ENCODE data around the gene VPS11.
A peak's percentile ranks its signal among the peaks of the same experiment; 100 is the strongest.
"Not testable (repeated sequence)": the region's sequence is repeated elsewhere in the genome, so short reads cannot be mapped to it uniquely, and the experiment has no call there.

VPS11 gene

DNA sequence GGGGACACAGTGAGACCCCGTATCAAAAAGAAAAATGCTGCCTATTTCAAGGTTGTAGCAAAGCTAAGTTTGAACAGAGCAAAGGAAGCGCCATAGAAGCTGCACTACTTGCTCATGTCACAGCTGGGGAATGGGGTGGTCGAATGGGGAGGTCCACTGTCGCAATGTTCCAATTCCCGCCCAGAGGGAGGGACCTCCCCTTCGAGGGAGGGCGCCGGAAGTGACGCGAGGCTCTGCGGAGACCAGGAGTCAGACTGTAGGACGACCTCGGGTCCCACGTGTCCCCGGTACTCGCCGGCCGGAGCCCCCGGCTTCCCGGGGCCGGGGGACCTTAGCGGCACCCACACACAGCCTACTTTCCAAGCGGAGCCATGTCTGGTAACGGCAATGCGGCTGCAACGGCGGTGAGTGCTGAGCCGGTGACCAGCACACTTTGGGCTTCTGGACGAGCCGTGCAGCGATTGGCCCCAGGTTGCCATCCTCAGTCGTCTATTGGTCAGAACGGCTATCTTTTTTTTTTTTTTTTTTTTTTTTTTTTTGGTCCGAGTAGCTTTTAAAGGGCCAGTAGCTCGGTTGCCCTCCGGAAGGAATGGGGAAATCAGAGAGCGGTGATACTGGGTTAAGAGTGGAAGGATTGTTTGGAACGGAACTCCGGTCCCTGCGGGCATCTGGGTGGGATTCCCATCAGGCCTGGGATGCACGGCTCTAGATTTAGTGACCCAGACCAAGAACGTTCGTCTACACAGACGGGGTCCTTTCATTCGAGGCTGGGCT lies 17.2 kb downstream of the VPS11 start, which contains the start of gene HMBS:
TSS of gene HMBS (plus strand) at position 219 of the 774 bp plus-strand sequence. CDS start at position 372, 153 bp downstream.
- DNase-seq, result peak; percentile 86

- no peak for DNase-seq
Observed at GRCh38 chr11:119085437-119085847, 17.8 kb downstream of the VPS11 start.

DNA sequence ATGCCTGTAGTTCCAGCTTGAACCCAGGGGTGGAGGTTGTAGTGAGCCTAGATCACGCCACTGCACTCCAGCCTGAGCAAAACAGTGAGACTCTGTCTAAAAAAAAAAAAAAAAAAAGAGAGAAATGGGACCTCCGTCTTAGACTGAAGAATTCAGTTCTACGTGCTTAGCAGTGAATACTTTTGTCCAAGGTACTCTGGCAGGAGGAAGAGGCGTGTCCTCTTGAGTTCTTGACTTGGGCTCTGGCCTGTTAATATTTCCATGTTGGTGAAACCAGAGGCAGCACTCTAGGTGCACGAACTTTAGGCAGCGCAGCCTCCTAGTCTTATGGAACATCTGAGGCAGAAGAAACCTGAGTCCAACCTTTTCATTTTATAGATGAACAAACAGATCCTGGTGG lies 19.5 kb downstream of the VPS11 start:
- no peak for DNase-seq

- DNase-seq, result no peak
Observed at GRCh38 chr11:119087747-119088241, 20.2 kb downstream of the VPS11 start.

GRCh38 chr11:119088406-119088805 lies 20.8 kb downstream of the VPS11 start:
- DNase-seq, result no peak

DNA sequence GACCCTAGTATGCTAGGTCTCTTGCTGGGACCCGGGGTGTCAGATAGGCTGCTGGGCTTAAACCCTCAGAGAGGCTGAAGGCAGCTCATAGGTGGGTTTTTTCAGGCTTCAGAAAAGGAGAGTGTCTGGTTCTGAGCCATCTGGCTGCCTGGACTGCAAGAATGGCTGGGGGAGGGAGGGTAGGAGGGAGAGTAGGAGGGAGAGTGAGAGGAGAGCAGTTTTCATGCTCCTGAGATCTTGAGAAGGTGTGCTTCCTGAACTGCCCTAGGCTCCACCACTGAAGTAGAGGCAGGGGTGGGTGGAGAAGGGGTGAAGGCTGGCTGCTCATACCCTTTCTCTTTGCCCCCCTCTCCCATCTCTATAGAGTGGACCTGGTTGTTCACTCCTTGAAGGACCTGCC lies 21.7 kb downstream of the VPS11 start:
- no peak for DNase-seq

GRCh38 chr11:119091178-119091577 lies 23.6 kb downstream of the VPS11 start:
- DNase-seq, result no peak

- DNase-seq, result no peak
Observed at GRCh38 chr11:119091966-119092879, 24.6 kb downstream of the VPS11 start.

DNA sequence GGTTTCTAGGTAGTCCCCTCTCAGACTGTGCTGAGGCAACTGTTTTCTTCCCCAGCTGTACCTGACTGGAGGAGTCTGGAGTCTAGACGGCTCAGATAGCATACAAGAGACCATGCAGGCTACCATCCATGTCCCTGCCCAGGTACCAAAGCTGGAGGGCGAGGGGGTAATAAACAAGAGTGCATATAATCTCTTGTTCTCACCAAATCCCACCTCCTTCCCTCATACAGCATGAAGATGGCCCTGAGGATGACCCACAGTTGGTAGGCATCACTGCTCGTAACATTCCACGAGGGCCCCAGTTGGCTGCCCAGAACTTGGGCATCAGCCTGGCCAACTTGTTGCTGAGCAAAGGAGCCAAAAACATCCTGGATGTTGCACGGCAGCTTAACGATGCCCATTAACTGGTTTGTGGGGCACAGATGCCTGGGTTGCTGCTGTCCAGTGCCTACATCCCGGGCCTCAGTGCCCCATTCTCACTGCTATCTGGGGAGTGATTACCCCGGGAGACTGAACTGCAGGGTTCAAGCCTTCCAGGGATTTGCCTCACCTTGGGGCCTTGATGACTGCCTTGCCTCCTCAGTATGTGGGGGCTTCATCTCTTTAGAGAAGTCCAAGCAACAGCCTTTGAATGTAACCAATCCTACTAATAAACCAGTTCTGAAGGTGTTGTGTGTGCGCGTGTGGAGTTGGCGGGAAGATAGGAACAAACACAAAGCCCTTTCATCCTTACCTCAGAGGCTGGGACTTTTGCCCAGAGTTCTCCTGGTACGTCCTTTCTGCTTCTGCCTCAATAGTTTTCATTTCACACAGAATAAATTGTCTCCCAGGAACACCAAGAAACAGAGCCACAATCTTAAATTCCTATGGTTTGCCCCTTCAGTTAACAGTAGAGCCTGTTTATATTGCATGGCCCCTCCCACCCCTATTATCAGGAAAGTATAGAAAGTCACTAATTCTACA lies 25.5 kb downstream of the VPS11 start:
- DNase-seq, result no peak

DNA sequence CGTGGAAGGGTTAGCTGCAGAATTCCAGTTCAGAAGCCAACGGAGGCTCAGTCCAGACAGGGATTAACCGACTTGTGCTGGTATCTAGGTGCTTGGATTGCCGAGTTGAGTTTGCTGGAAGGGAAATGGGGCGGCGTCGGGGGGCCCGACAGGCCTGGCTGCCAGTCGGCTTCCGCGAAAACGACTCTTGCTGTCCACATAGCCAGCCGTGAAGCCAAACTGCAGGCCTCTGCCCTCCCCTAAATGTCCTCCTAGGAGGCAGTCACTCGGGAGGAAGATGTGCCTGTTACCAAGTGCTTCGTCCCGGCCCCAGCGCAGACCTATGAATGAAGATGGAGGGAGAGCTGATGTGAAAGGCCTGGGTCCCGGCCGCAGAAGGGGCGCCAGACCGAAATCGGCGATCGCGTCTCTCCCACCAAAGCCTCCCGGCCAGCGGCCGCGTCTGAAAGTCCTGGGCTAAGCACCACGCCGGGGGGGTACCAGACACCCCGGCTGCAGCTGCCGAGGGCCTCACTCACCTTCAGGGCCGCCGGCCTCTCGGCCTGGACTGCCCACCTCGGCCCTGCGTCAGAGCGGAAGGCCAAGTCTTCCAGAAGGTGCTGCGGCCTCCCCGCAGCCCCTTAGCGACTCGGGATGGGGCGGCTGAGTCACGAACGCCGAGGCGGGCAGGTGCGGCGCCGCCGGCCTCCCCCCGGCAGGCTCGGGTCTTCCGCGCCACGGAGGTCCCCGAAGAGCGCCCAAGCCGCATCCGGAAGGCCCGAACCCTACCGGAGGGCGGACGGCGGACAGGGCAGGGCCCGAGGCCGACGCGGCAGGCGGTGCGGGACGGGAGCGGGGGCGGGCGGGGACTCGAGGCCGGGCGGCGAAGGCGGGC lies 26.6 kb downstream of the VPS11 start:
- DNase-seq, result peak; percentile 47

- DNase-seq, result peak; percentile 50
Observed at GRCh38 chr11:119094816-119095065, 27.1 kb downstream of the VPS11 start.

DNA sequence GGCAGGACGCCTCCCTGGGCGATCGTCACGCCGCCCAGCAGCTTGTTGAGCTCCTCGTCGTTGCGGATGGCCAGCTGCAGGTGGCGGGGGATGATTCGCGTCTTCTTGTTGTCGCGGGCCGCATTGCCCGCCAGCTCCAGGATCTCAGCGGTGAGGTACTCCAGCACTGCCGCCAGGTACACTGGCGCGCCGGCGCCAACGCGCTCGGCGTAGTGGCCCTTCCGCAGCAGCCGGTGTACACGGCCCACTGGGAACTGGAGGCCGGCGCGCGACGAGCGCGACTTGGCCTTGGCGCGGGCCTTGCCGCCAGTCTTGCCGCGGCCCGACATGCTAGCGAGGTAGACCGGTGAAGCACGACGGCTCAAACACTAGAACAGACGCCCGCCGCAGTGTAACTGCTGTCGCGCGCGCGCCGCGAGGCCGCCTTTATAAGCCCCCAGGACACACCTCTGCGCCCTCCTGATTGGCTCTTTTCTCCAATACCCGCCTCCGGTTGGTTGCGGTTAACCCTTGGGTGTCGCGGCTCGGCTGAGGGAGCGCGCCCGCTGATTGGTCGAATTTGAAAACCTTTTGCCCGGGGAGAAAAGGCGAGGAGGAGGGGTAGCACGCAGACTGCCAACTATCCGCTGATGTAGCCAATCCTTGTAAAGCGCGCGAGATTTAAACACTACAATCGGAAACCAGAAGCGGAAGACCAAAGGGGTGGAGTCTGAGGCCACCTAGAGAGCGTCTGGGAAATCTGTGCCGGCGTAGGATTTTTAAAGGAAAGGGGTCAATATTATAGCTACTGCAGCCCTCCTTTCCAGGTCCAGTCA lies 27.7 kb downstream of the VPS11 start:
- DNase-seq, result peak; percentile 89

DNA sequence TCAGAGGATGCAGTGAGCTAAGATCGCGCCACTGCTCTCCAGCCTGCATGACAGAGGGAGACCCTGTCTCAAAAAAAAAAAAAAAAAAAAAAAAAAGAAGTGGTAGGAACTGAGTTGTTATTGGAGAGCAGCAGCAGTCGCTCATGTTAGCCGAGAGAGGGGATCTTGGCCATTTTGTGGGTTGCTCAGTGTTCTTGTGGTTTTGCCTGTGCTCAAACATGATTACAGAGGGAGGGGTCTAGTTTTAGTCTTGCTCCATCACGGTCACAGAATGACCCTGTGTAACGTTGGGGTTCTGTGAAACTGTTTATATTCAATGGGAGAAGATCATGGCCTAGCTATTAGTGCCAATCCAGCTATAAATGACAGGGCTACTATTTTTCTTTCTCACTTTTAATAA lies 32.1 kb downstream of the VPS11 start:
- no peak for DNase-seq

- no peak for DNase-seq
Observed at GRCh38 chr11:119100246-119100970, 32.8 kb downstream of the VPS11 start.

GRCh38 chr11:119100994-119101758 lies 33.6 kb downstream of the VPS11 start:
- no peak for DNase-seq

DNA sequence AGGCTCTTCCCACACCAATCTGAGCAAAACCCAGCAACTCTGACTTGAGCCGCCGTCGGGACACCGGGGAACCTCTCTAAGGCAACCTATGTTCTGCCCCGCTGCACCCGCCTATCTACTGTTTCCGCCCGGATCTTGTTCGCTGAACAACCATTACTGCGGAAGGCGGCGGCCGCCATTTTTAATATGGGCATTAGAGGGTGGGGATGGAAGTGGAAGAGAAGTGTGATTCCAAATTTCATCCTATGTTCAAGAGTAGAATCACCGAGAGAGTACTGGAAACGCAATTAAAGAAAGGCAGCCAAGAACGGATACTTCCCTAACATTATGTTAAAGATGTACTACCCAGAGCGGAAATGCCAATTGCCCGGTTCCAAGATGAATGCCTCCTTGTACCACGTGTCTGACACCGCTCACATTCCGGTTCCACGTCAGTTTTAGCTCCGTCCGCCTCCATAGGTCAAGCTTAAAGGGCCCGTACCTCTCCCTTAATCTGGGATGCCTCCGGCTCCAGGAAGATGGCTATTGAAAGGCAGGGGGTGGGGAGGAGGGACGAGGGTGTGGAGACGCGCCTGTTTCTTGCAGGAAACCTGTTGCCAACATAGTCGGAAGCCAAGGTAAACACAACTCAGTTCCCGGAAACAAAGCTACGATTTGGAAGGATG lies 34.3 kb downstream of the VPS11 start, which contains the start of gene DPAGT1:
TSS of gene DPAGT1 (minus strand) at position 95 of the 665 bp plus-strand sequence. CDS start 198 bp downstream, outside the sequence.
- DNase-seq, result no peak

GRCh38 chr11:119103161-119103664 lies 35.6 kb downstream of the VPS11 start:
- DNase-seq, result not testable (repeated sequence)

- no peak for DNase-seq
Observed at GRCh38 chr11:119103793-119104192, 36.2 kb downstream of the VPS11 start.
